Thoracic aorta (tissue), 2 donors: ENCODE measurements around the gene OR5D16. TPM values are rescaled to one million over a fixed set of nuclear protein-coding genes. Genes with fewer than 3 reads are reported as not detected.

Source experiments
- ATAC-seq: fragments of 150-250 bp; one replicate; pipeline ENCODE4 v1.8.0; 2017; ENCODE audit warnings: low read depth; ENCODE audit not compliant: insufficient number of reproducible peaks, low FRiP score
- DNase-seq: peaks from one replicate; pipeline ENCODE4 v3.0.0-alpha.2; 2020; ENCODE audit warnings: low spot score
- H3K27ac ChIP-seq, 2 donors: fragments of 200-600 bp; sonication (generic); 1 replicate in 1 of 2; 2 replicates in 1 of 2; pipeline ENCODE4 v1.5.1; 2016; ENCODE audit warnings: mild to moderate bottlenecking in 2 of 2, moderate library complexity in 2 of 2
- H3K27me3 ChIP-seq: fragments of 200-600 bp; sonication (generic); replicated peaks from 2 replicates; pipeline ENCODE4 v1.6.0; 2016; ENCODE audit warnings: mild to moderate bottlenecking; ENCODE audit not compliant: insufficient read depth
- H3K36me3 ChIP-seq: fragments of 200-600 bp; sonication (generic); one replicate; pipeline ENCODE4 v1.5.1; 2016
- H3K4me1 ChIP-seq, 2 donors: fragments of 200-600 bp; sonication (generic); 1 replicate in 1 of 2; 2 replicates in 1 of 2; pipeline versions ENCODE4 v1.5.1 to v1.6.0; 2016; ENCODE audit warnings: low read depth in 2 of 2, mild to moderate bottlenecking in 1 of 2; ENCODE audit not compliant: control insufficient read depth in 1 of 2
- H3K4me3 ChIP-seq: fragments of 200-600 bp; sonication (generic); 2 replicates; pipeline ENCODE4 v1.5.1; 2016; ENCODE audit warnings: mild to moderate bottlenecking
- H3K9me3 ChIP-seq: fragments of 200-600 bp; sonication (generic); 2 replicates; pipeline ENCODE4 v1.5.1; 2016
- total RNA-seq, 2 donors: library from RNA; depleted of rRNA; stranded (reverse); fragments of >200 nt; gene quantifications; one replicate each; pipeline versions ENCODE4 v1.1.0 to v1.2.3, GENCODE V29; 2016
- TF ChIP-seq, protein P1 (sequence below): fragments of 200-600 bp; sonication (generic); IDR thresholded peaks from one replicate; pipeline ENCODE4 v1.5.1; 2019; ENCODE audit warnings: antibody characterized with exemption

OR5D16 gene
- total RNA-seq: not detected

- H3K27me3 ChIP-seq: no peaks in the 10 kb centered on the region
- TF ChIP-seq, protein P1, sequence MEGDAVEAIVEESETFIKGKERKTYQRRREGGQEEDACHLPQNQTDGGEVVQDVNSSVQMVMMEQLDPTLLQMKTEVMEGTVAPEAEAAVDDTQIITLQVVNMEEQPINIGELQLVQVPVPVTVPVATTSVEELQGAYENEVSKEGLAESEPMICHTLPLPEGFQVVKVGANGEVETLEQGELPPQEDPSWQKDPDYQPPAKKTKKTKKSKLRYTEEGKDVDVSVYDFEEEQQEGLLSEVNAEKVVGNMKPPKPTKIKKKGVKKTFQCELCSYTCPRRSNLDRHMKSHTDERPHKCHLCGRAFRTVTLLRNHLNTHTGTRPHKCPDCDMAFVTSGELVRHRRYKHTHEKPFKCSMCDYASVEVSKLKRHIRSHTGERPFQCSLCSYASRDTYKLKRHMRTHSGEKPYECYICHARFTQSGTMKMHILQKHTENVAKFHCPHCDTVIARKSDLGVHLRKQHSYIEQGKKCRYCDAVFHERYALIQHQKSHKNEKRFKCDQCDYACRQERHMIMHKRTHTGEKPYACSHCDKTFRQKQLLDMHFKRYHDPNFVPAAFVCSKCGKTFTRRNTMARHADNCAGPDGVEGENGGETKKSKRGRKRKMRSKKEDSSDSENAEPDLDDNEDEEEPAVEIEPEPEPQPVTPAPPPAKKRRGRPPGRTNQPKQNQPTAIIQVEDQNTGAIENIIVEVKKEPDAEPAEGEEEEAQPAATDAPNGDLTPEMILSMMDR: no peak
- DNase-seq (no peak), ATAC-seq (no peak)
- no peaks in the 10 kb centered on the region for H3K36me3 ChIP-seq
- H3K4me1 ChIP-seq: no peaks in the 10 kb centered on the region
- no peak within 1 kb of the TSS for H3K27ac ChIP-seq
- H3K4me3 ChIP-seq: no peak within 1 kb of the TSS
- no peaks in the 10 kb centered on the region for H3K9me3 ChIP-seq
Measured at GRCh38 chr11:55838452-55838851, at the start of gene OR5D16. Gene OR5D16, plus strand, starts transcription at chr11:55838752. Its CDS starts 0 bp downstream, at chr11:55838752.

DNA sequence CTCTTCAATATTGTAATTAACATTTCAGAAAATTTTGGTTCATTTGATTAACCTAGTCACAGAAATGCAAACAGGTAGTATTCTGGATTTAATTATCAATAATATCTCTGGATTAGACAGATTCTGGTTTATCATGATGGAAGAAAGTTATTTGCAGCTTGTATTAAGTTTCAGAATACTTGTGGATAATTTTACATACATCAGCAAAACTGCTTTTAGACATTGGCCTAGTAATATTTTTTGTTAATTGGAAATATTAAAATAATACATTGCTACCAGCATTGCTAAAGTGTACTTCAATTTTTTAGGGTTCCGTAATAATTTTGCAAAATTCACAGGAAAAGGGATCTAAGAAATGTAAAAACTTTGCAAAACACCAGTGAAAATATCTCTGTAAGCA is 46.9 kb upstream of the OR5D16 start:
- TF ChIP-seq, protein P1: no peak
- Histone ChIP-seq H3K4me1 (no peaks in the 10 kb centered on the region), H3K36me3 (no peaks in the 10 kb centered on the region), H3K9me3 (no peaks in the 10 kb centered on the region), H3K4me3 (no peak overlapping the region), H3K27ac (no peak overlapping the region), H3K27me3 (no peaks in the 10 kb centered on the region)
- ATAC-seq: no peak
- no peak for DNase-seq

- Histone ChIP-seq H3K9me3 (no peaks in the 10 kb centered on the region), H3K27me3 (no peaks in the 10 kb centered on the region), H3K4me3 (no peak overlapping the region), H3K36me3 (no peaks in the 10 kb centered on the region), H3K4me1 (no peaks in the 10 kb centered on the region), H3K27ac (no peak overlapping the region)
- TF ChIP-seq, protein P1: no peak
- ATAC-seq (no peak), DNase-seq (no peak)
Measured at GRCh38 chr11:55793321-55793720, 45.2 kb upstream of the OR5D16 start.

- DNase-seq: no peak
- Histone ChIP-seq H3K9me3 (no peaks in the 10 kb centered on the region), H3K27me3 (no peaks in the 10 kb centered on the region), H3K27ac (no peak within 1 kb of the TSS), H3K36me3 (no peaks in the 10 kb centered on the region), H3K4me1 (no peaks in the 10 kb centered on the region), H3K4me3 (no peak within 1 kb of the TSS)
- TF ChIP-seq, protein P1: no peak
- ATAC-seq: no peak
Measured at GRCh38 chr11:55795256-55795655, 43.3 kb upstream of the OR5D16 start, which contains the start of gene OR5D14. Gene OR5D14, plus strand, starts transcription at chr11:55795556. Its CDS starts 0 bp downstream, at chr11:55795556.

DNA sequence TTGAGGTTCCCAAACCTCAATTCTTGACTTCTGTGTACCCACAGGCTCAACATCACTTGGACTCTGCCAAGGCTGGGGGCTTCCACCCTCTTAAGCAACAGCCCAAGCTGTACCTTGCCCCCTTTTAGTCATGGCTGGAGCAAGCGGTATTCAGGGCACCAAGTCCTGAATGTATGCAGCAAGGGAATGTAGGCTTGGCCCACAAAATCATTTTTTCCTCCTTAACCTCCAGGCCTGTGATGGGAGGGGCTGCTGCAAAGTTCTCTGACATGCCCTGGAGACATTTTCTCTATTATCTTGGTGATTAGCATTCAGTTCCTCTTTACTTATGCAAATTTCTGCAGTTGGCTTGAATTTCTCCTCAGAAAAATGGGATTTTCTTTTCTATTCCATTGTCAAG is 32.3 kb upstream of the OR5D16 start:
- DNase-seq (no peak), ATAC-seq (no peak)
- H3K27ac ChIP-seq: no peak overlapping the region
- no peaks in the 10 kb centered on the region for H3K27me3 ChIP-seq
- no peaks in the 10 kb centered on the region for H3K9me3 ChIP-seq
- H3K4me1 ChIP-seq: no peaks in the 10 kb centered on the region
- TF ChIP-seq, protein P1: no peak
- H3K4me3 ChIP-seq: no peak overlapping the region
- no peaks in the 10 kb centered on the region for H3K36me3 ChIP-seq
